ENCODE results near the gene DONSON. TPM values are rescaled to one million over a fixed set of nuclear protein-coding genes. Genes with fewer than 3 reads are reported as not detected.
A peak's percentile ranks its signal among the peaks of the same experiment; 100 is the strongest.

Gene DONSON
- total RNA-seq, 1 donor from 2014 or later = 38.7 TPM

GRCh38 chr21:33558777-33559421 lies 29.6 kb downstream of the DONSON start:
- intact Hi-C loops (cut with micrococcal nuclease) = no loop called here
- Mint-ChIP-seq H3K4me3 (no peak overlapping the region), H3K36me3 (ENCODE audit: low read depth) (peaks cover 67% of the 10 kb centered on the region), H3K27me3 (ENCODE audit: insufficient read depth) (no peaks in the 10 kb centered on the region), H3K9me3 (no peaks in the 10 kb centered on the region), H3K27ac (peak overlapping the region; percentile 46), H3K4me1 (ENCODE audit: low read depth) (peaks cover 70% of the 10 kb centered on the region)
- DNase-seq (ENCODE audit: low spot score) = no peak

DNA sequence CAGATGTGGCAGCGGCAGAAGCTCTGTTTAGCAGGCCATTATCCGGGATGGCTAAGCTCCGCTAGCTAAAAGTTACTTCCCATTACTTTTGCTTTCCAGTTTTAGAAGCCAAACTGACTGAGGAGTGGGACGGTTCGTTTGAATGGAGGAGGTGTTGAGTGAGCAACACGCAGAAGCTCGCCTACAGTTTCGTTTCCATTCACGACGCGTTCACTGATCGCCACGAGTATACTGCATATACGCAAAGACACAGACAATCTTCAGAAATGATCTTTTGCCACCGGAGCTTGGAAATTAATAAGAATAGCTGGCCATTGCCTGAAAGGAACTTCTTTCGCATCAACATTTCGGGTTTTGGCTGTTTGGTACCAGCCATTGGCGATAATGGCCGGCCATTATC lies 31.0 kb downstream of the DONSON start:
- Mint-ChIP-seq H3K4me1 (ENCODE audit: low read depth) (peaks cover 61% of the 10 kb centered on the region), H3K27ac (no peak overlapping the region), H3K27me3 (ENCODE audit: insufficient read depth) (no peaks in the 10 kb centered on the region), H3K36me3 (ENCODE audit: low read depth) (peaks cover 69% of the 10 kb centered on the region), H3K4me3 (no peak overlapping the region), H3K9me3 (no peaks in the 10 kb centered on the region)
- DNase-seq (ENCODE audit: low spot score) = no peak
- intact Hi-C loops (cut with micrococcal nuclease) = no loop called here

GRCh38 chr21:33554982-33555344 lies 33.5 kb downstream of the DONSON start:
- Mint-ChIP-seq H3K36me3 (ENCODE audit: low read depth) (peaks cover 64% of the 10 kb centered on the region), H3K27ac (no peak overlapping the region), H3K4me1 (ENCODE audit: low read depth) (peaks cover 49% of the 10 kb centered on the region), H3K4me3 (no peak overlapping the region), H3K27me3 (ENCODE audit: insufficient read depth) (no peaks in the 10 kb centered on the region), H3K9me3 (no peaks in the 10 kb centered on the region)
- no peak for DNase-seq (ENCODE audit: low spot score)
- intact Hi-C loops (cut with micrococcal nuclease) = loop anchor here (2.0 kb wide), 1 partner anchor 16 kb away; no protein-coding TSS in a partner anchor

DNA sequence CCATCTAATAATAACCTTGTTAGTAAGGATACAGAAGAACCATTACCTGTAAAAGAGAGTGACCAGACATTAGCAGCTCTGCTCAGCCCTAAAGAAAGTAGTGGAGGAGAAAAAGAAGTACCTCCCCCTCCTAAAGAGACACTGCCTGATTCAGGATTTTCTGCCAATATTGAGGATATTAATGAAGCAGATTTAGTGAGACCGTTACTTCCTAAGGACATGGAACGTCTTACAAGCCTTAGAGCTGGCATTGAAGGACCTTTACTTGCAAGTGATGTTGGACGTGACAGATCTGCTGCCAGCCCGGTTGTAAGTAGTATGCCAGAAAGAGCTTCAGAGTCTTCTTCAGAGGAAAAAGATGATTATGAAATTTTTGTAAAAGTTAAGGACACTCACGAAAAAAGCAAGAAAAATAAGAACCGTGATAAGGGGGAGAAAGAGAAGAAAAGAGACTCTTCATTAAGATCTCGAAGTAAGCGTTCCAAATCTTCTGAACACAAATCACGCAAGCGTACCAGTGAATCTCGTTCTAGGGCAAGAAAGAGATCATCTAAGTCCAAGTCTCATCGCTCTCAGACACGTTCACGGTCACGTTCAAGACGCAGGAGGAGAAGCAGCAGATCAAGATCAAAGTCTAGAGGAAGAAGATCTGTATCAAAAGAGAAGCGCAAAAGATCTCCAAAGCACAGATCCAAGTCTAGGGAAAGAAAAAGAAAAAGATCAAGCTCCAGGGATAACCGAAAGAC lies 34.1 kb downstream of the DONSON start:
- H3K4me3 Mint-ChIP-seq = peak overlapping the region; percentile 65
- peaks cover 49% of the 10 kb centered on the region for H3K4me1 Mint-ChIP-seq (ENCODE audit: low read depth)
- no peaks in the 10 kb centered on the region for H3K27me3 Mint-ChIP-seq (ENCODE audit: insufficient read depth)
- intact Hi-C loops (cut with micrococcal nuclease) = loop anchor here (2.0 kb wide), 1 partner anchor 16 kb away; no protein-coding TSS in a partner anchor
- H3K27ac Mint-ChIP-seq = peak overlapping the region; percentile 34
- H3K36me3 Mint-ChIP-seq (ENCODE audit: low read depth) = peaks cover 63% of the 10 kb centered on the region
- no peaks in the 10 kb centered on the region for H3K9me3 Mint-ChIP-seq
- DNase-seq (ENCODE audit: low spot score) = no peak

DNA sequence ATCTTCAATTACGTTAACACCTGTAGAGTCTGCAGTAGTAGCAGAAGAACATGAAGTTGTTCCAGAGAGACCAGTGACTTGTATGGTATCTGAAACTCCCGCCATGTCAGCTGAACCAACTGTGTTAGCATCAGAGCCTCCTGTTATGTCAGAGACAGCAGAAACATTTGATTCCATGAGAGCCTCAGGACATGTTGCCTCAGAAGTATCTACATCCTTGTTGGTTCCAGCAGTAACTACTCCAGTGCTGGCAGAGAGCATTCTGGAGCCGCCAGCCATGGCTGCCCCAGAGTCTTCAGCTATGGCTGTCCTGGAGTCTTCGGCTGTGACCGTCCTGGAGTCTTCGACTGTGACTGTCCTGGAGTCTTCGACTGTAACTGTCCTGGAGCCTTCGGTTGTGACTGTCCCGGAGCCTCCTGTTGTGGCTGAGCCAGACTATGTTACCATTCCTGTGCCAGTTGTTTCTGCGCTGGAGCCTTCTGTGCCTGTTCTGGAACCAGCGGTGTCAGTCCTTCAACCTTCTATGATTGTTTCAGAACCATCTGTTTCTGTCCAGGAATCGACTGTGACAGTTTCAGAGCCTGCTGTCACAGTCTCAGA lies 35.4 kb downstream of the DONSON start:
- intact Hi-C loops (cut with micrococcal nuclease) = no loop called here
- no peak overlapping the region for H3K27ac Mint-ChIP-seq
- no peak for DNase-seq (ENCODE audit: low spot score)
- no peaks in the 10 kb centered on the region for H3K27me3 Mint-ChIP-seq (ENCODE audit: insufficient read depth)
- no peaks in the 10 kb centered on the region for H3K9me3 Mint-ChIP-seq
- peaks cover 61% of the 10 kb centered on the region for H3K36me3 Mint-ChIP-seq (ENCODE audit: low read depth)
- peaks cover 42% of the 10 kb centered on the region for H3K4me1 Mint-ChIP-seq (ENCODE audit: low read depth)
- H3K4me3 Mint-ChIP-seq = no peak overlapping the region

- Mint-ChIP-seq H3K27ac (no peak overlapping the region), H3K36me3 (ENCODE audit: low read depth) (peaks cover 54% of the 10 kb centered on the region), H3K4me1 (ENCODE audit: low read depth) (peaks cover 35% of the 10 kb centered on the region), H3K27me3 (ENCODE audit: insufficient read depth) (no peaks in the 10 kb centered on the region), H3K4me3 (no peak overlapping the region), H3K9me3 (no peaks in the 10 kb centered on the region)
- DNase-seq (ENCODE audit: low spot score) = no peak
- intact Hi-C loops (cut with micrococcal nuclease) = no loop called here
Observed at GRCh38 chr21:33552093-33552998, 36.1 kb downstream of the DONSON start.

- peaks cover 48% of the 10 kb centered on the region for H3K36me3 Mint-ChIP-seq (ENCODE audit: low read depth)
- H3K4me3 Mint-ChIP-seq = no peak overlapping the region
- H3K27me3 Mint-ChIP-seq (ENCODE audit: insufficient read depth) = no peaks in the 10 kb centered on the region
- no peak overlapping the region for H3K27ac Mint-ChIP-seq
- DNase-seq (ENCODE audit: low spot score) = no peak
- H3K4me1 Mint-ChIP-seq (ENCODE audit: low read depth) = peaks cover 28% of the 10 kb centered on the region
- intact Hi-C loops (cut with micrococcal nuclease) = no loop called here
- no peaks in the 10 kb centered on the region for H3K9me3 Mint-ChIP-seq
Observed at GRCh38 chr21:33551664-33552063, 36.8 kb downstream of the DONSON start.

DNA sequence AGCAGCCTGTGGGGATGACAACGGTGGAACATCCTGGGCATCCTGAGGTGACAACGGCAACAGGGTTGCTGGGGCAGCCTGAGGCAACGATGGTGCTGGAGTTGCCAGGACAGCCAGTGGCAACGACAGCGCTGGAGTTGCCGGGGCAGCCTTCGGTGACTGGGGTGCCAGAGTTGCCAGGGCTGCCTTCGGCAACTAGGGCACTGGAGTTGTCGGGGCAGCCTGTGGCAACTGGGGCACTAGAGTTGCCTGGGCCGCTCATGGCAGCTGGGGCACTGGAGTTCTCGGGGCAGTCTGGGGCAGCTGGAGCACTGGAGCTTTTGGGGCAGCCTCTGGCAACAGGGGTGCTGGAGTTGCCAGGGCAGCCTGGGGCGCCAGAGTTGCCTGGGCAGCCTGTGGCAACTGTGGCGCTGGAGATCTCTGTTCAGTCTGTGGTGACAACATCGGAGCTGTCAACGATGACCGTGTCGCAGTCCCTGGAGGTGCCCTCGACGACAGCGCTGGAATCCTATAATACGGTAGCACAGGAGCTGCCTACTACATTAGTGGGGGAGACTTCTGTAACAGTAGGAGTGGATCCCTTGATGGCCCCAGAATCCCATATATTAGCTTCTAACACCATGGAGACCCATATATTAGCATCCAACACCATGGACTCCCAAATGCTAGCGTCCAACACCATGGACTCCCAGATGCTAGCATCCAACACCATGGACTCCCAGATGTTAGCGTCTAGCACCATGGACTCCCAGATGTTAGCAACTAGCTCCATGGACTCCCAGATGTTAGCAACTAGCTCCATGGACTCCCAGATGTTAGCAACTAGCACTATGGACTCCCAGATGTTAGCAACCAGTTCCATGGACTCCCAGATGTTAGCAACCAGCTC lies 37.5 kb downstream of the DONSON start:
- Mint-ChIP-seq H3K36me3 (ENCODE audit: low read depth) (peaks cover 43% of the 10 kb centered on the region), H3K9me3 (no peaks in the 10 kb centered on the region), H3K4me1 (ENCODE audit: low read depth) (peaks cover 23% of the 10 kb centered on the region), H3K27me3 (ENCODE audit: insufficient read depth) (no peaks in the 10 kb centered on the region), H3K27ac (no peak overlapping the region), H3K4me3 (no peak overlapping the region)
- no peak for DNase-seq (ENCODE audit: low spot score)
- intact Hi-C loops (cut with micrococcal nuclease) = no loop called here

GRCh38 chr21:33549848-33550771 lies 38.4 kb downstream of the DONSON start:
- no peak overlapping the region for H3K4me3 Mint-ChIP-seq
- H3K4me1 Mint-ChIP-seq (ENCODE audit: low read depth) = peaks cover 23% of the 10 kb centered on the region
- H3K27ac Mint-ChIP-seq = no peak overlapping the region
- intact Hi-C loops (cut with micrococcal nuclease) = no loop called here
- no peaks in the 10 kb centered on the region for H3K27me3 Mint-ChIP-seq (ENCODE audit: insufficient read depth)
- DNase-seq (ENCODE audit: low spot score) = no peak
- H3K9me3 Mint-ChIP-seq = no peaks in the 10 kb centered on the region
- H3K36me3 Mint-ChIP-seq (ENCODE audit: low read depth) = peaks cover 42% of the 10 kb centered on the region

- Mint-ChIP-seq H3K4me1 (ENCODE audit: low read depth) (peaks cover 31% of the 10 kb centered on the region), H3K27me3 (ENCODE audit: insufficient read depth) (no peaks in the 10 kb centered on the region), H3K36me3 (ENCODE audit: low read depth) (peaks cover 33% of the 10 kb centered on the region), H3K4me3 (no peak overlapping the region), H3K27ac (no peak overlapping the region), H3K9me3 (no peaks in the 10 kb centered on the region)
- intact Hi-C loops (cut with micrococcal nuclease) = no loop called here
- no peak for DNase-seq (ENCODE audit: low spot score)
Observed at GRCh38 chr21:33546086-33546485, 42.4 kb downstream of the DONSON start.
